Endothelial cell of hepatic sinusoid (primary cell): ENCODE measurements around the gene PXDC1.

Source experiments
- in situ Hi-C: cut with HindIII; loops from 2 replicates; pipeline ENCODE4 v1.10.0; 2017; ENCODE audit warnings: low sequenced_read_pairs

The PXDC1 gene

GRCh38 chr6:3762852-3763251 is 11.3 kb upstream of the PXDC1 start:
- in situ Hi-C loops, result no loop called here

GRCh38 chr6:3762359-3762758 is 10.8 kb upstream of the PXDC1 start:
- in situ Hi-C loops, result no loop called here

GRCh38 chr6:3761989-3762270 is 10.4 kb upstream of the PXDC1 start:
- in situ Hi-C loops, result no loop called here

- in situ Hi-C loops, result loop anchor here (10.0 kb wide), 1 partner anchor 55 kb away; no protein-coding TSS in a partner anchor
Observed at GRCh38 chr6:3759646-3760232, 8.2 kb upstream of the PXDC1 start.

- in situ Hi-C loops, result loop anchor here (10.0 kb wide), 1 partner anchor 56 kb away; no protein-coding TSS in a partner anchor
Observed at GRCh38 chr6:3758842-3759144, 7.3 kb upstream of the PXDC1 start.

GRCh38 chr6:3757998-3758841 is 6.7 kb upstream of the PXDC1 start:
- in situ Hi-C loops, result loop anchor here (10.0 kb wide), 1 partner anchor 57 kb away; no protein-coding TSS in a partner anchor

- in situ Hi-C loops, result loop anchor here (10.0 kb wide), 1 partner anchor 58 kb away; no protein-coding TSS in a partner anchor
Observed at GRCh38 chr6:3757241-3757641, 5.7 kb upstream of the PXDC1 start.

GRCh38 chr6:3756546-3756945 is 5.0 kb upstream of the PXDC1 start:
- in situ Hi-C loops, result loop anchor here (10.0 kb wide), 1 partner anchor 58 kb away; no protein-coding TSS in a partner anchor

- in situ Hi-C loops, result loop anchor here (10.0 kb wide), 1 partner anchor 59 kb away; no protein-coding TSS in a partner anchor
Observed at GRCh38 chr6:3755637-3756545, 4.4 kb upstream of the PXDC1 start.

- in situ Hi-C loops, result loop anchor here (10.0 kb wide), 1 partner anchor 60 kb away; no protein-coding TSS in a partner anchor
Observed at GRCh38 chr6:3754776-3755175, 3.3 kb upstream of the PXDC1 start.

- in situ Hi-C loops, result loop anchor here (10.0 kb wide), 1 partner anchor 61 kb away; no protein-coding TSS in a partner anchor
Observed at GRCh38 chr6:3754032-3754725, 2.7 kb upstream of the PXDC1 start.

- in situ Hi-C loops, result loop anchor here (10.0 kb wide), 1 partner anchor 61 kb away; no protein-coding TSS in a partner anchor
Observed at GRCh38 chr6:3753228-3753835, 1.8 kb upstream of the PXDC1 start.

- in situ Hi-C loops, result loop anchor here (10.0 kb wide), 1 partner anchor 62 kb away; no protein-coding TSS in a partner anchor
Observed at GRCh38 chr6:3752531-3753227, 1.2 kb upstream of the PXDC1 start.

- in situ Hi-C loops, result loop anchor here (10.0 kb wide), 1 partner anchor 63 kb away; no protein-coding TSS in a partner anchor
Observed at GRCh38 chr6:3751730-3752530, 417 bp upstream of the PXDC1 start.

GRCh38 chr6:3750317-3751076 is 1.0 kb downstream of the PXDC1 start:
- in situ Hi-C loops, result loop anchor here (10.0 kb wide), 1 partner anchor 64 kb away; no protein-coding TSS in a partner anchor

- in situ Hi-C loops, result loop anchor here (10.0 kb wide), 1 partner anchor 65 kb away; no protein-coding TSS in a partner anchor
Observed at GRCh38 chr6:3749977-3750316, 1.6 kb downstream of the PXDC1 start.

GRCh38 chr6:3749067-3749841 is 2.3 kb downstream of the PXDC1 start:
- in situ Hi-C loops, result no loop called here
